NCI-H2227 (cell line): ENCODE results near the gene AHI1.
"Not testable (repeated sequence)": the region's sequence is repeated elsewhere in the genome, so short reads cannot be mapped to it uniquely, and the experiment has no call there.

ENCODE experiments used
- DNase-seq: peaks from one replicate; lab custom pipeline; 2025; ENCODE audit not compliant: unreplicated experiment; lab: John Stamatoyannopoulos, UW

Gene AHI1

GRCh38 chr6:135268740-135269139 is 228.8 kb downstream of the AHI1 start:
- DNase-seq: no peak

GRCh38 chr6:135268263-135268662 is 229.3 kb downstream of the AHI1 start:
- no peak for DNase-seq

- DNase-seq: peak; percentile 1
These were observed 230.5 kb downstream of the AHI1 start for GRCh38 chr6:135267085-135267484.

- DNase-seq: no peak
These were observed 230.9 kb downstream of the AHI1 start for GRCh38 chr6:135266675-135267074.

DNA sequence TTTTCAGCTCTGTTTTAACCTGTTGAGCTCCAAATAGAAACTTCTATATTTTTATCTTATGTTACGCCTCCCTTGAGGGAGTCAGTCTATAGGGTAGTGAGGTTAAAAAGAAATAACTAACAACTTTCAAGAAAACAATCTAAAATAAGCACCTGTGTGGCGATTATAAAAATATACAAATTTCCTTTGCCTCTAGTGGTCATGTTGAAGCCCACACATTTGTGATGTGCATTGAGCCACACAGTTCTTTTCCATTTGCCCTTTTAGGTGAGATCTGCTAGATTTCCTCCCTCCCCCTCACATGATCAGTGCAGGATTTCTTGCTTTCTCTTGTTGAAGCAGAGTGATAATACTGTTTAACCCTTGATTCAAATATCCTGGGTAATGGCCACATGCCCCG is 232.3 kb downstream of the AHI1 start:
- DNase-seq: no peak

GRCh38 chr6:135261872-135262725 is 235.4 kb downstream of the AHI1 start:
- DNase-seq: no peak

DNA sequence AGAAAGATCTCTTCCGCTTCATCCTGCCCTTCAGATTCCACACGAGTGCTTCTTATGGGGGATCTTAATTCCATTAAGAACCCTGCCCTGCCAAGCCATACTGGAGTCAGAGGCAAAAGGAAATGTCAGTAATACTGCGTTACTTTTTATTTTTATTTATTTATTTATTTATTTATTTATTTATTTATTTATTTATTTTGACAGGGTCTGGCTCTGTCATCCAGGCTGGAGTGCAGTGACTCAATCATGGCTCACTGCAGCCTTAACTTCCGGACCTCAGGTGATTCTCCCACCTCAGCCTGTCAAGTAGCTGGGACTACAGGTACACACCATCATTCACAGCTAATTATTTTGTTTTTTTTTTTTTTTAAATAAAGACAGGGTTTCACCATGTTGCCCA is 236.9 kb downstream of the AHI1 start:
- no peak for DNase-seq

DNA sequence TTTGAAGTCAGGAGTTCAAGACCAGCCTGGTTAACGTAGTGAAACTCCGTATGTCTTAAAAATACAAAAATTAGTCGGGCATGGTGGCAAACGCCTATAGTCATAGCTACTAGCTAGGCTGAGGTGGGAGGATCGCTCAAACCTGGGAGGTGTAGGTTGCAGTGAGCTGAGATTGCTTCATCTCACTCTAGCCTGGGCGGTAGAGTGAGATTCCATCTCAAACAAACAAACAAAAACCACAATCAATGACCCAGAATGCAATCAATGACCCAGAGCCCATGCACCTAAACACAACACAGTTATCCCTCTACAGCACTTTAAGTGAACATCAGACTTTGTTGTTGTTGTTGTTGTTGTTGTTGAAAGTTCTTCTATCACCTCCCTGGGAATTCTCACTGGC is 238.6 kb downstream of the AHI1 start:
- no peak for DNase-seq

DNA sequence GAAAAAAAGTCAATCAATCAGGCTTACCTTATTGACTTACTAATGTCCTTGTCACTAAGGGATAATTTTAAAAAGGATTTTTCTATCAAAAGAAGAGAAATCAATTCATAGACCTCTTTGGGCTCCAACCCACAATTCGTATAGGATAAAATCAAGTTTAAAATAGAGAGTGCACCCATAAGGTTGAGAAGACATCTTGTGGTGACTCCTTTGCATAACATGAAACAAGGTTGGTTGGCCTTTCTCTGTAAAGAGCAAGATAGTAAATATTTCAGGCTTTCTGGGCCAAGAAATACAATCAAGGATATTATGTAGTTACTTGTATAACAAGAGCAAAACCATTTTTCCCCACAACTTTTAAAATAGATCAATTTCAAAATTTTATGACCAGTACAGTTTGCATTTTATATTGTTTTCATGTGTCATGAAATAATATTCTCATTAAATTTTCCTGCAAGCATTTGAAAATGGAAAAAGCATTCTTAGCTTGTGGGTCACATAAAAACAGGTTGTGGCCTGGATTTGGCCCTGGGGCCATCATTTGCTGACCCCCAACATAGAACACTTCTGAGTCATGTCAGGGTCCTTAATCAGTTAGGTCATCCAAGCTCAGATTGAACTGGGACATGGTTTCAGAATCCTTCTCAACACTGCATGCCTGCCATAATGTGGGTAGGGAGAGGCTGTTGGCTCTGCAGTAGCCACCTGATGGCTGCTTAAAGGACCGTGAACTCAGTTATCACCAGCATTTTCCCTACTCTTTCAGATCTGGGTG is 239.7 kb downstream of the AHI1 start:
- DNase-seq: no peak

- DNase-seq: no peak
These were observed 240.7 kb downstream of the AHI1 start for GRCh38 chr6:135256866-135257265.

DNA sequence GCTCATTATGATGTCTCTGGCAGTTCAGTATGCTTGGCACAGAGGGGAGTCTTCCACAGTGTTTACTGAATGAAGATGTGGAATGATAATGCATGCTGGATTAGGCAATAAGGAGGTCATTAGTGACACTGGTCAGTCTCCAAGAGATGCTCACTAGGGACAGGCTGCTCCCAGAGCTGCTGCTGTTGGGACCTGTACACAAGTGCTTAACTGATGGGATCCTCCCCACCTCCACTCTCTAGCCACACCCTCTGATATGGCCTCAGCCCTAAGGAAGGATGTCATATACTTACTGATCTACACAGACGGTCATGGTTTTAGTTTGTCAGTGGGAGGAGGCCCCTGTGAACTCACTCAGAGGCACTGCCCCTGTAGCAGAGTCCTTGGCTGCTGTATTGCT is 243.1 kb downstream of the AHI1 start:
- DNase-seq: no peak

- no peak for DNase-seq
These were observed 245.8 kb downstream of the AHI1 start for GRCh38 chr6:135251498-135252441.

DNA sequence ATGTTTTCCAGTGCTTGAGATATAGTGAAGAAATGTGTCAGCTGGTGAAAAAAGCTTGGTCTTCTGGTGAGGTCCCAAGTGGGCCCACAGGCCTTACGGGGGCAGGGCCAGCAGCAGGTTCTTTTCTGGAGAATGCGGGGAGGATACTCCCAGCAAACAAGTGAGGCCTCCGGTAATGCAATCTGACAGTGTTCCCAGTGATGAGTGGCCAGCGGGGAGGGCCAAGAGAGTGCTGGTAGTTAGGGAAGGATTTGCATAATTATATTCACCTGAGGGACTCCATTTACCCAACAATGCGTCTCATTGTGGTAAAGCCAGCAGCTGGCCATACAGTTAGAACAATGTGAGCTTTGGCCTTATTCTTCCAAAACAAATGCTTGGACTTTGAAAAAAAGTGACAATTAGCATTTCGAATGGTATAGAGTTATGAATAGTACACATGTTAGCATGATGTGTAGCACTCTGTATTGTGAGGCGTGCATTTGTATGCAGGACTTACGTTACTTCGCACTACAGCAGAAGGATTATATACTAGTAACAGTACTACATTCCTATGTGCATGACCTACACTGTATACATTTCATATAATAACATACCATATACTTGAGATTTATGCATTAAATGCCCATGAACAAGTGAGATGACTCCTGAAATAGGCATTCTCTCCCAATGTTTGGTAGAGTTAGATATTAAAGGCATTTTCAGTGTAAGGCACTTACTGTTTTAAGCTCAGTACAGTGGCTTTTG is 246.6 kb downstream of the AHI1 start:
- DNase-seq: no peak

- DNase-seq: no peak
These were observed 247.3 kb downstream of the AHI1 start for GRCh38 chr6:135250234-135250633.

GRCh38 chr6:135246412-135247012 is 251.0 kb downstream of the AHI1 start:
- DNase-seq: not testable (repeated sequence)

DNA sequence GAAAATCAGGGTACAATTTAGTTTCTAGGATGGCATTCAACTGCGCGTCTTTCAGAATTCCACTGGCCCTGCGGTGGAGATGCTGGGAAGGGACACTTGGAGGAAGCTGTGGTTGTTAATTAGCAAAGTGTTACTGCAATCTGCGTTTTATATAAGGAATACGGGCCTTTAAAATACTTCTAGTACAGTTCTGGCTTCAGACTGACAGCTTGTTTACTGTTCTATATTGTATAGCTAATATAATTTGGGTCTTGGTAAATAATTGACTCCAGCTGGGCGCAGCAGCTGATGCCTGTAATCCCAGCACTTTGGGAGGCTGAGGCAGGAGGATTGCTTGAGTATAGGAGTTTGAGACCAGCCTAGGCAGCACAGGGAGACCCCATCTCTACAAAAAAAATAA is 252.7 kb downstream of the AHI1 start:
- DNase-seq: no peak

GRCh38 chr6:135243871-135244796 is 253.4 kb downstream of the AHI1 start:
- no peak for DNase-seq

- DNase-seq: no peak
These were observed 256.8 kb downstream of the AHI1 start for GRCh38 chr6:135240711-135241110.

- no peak for DNase-seq
These were observed 260.8 kb downstream of the AHI1 start for GRCh38 chr6:135236732-135237131.
